Adipocyte (in vitro differentiated cells): Measurements from ENCODE around the gene CFHR3.
"Not testable (repeated sequence)": the region's sequence is repeated elsewhere in the genome, so short reads cannot be mapped to it uniquely, and the experiment has no call there.

Source experiments
- DNase-seq: peaks from one replicate; pipeline ENCODE4 v3.0.0-alpha.2; 2015; ENCODE audit warnings: low read depth
- H3K27me3 ChIP-seq: replicated peaks from 2 replicates; pipeline ENCODE4 v1.7.0; 2013; ENCODE audit warnings: mild to moderate bottlenecking, low read length, moderate library complexity; ENCODE audit not compliant: control insufficient read depth, insufficient read depth
- H3K36me3 ChIP-seq: 2 replicates; pipeline ENCODE4 v1.7.0; 2013; ENCODE audit warnings: low read length, mild to moderate bottlenecking, moderate library complexity; ENCODE audit not compliant: control insufficient read depth, insufficient read depth, severe bottlenecking
- H3K4me1 ChIP-seq: 2 replicates; pipeline ENCODE4 v1.7.0; 2013; ENCODE audit warnings: mild to moderate bottlenecking, low read length, moderate library complexity; ENCODE audit not compliant: control insufficient read depth, insufficient read depth
- H3K4me3 ChIP-seq: 2 replicates; pipeline ENCODE4 v1.7.0; 2013; ENCODE audit warnings: mild to moderate bottlenecking, low read length, moderate library complexity
- H3K9ac ChIP-seq: 2 replicates; pipeline ENCODE4 v1.7.0; 2013; ENCODE audit warnings: mild to moderate bottlenecking, low read length, moderate library complexity
- H3K9me3 ChIP-seq: 2 replicates; pipeline ENCODE4 v1.7.0; 2013; ENCODE audit warnings: mild to moderate bottlenecking, low read length, moderate library complexity; ENCODE audit not compliant: control insufficient read depth

CFHR3 gene

GRCh38 chr1:196774603-196775002 is at the start of gene CFHR3:
Gene CFHR3 (plus strand): TSS chr1:196774840. CDS start chr1:196774887, 47 bp downstream.
- DNase-seq: no peak
- Histone ChIP-seq H3K9me3 (no peaks in the 10 kb centered on the region), H3K27me3 (no peaks in the 10 kb centered on the region), H3K9ac (no peak within 1 kb of the TSS), H3K4me3 (no peak within 1 kb of the TSS), H3K36me3 (no peaks in the 10 kb centered on the region), H3K4me1 (no peaks in the 10 kb centered on the region)

- Histone ChIP-seq H3K36me3 (peaks cover 32% of the 10 kb centered on the region), H3K4me1 (no peaks in the 10 kb centered on the region), H3K9ac (no peak overlapping the region), H3K27me3 (no peaks in the 10 kb centered on the region), H3K4me3 (no peak overlapping the region), H3K9me3 (no peaks in the 10 kb centered on the region)
- no peak for DNase-seq
Measured at GRCh38 chr1:196732526-196732925, 42.1 kb upstream of the CFHR3 start.

- H3K27me3 ChIP-seq: no peaks in the 10 kb centered on the region
- H3K9me3 ChIP-seq: peaks cover 4% of the 10 kb centered on the region
- DNase-seq: no peak
- H3K4me3 ChIP-seq: no peak overlapping the region
- no peaks in the 10 kb centered on the region for H3K4me1 ChIP-seq
- peaks cover 31% of the 10 kb centered on the region for H3K36me3 ChIP-seq
- no peak overlapping the region for H3K9ac ChIP-seq
Measured at GRCh38 chr1:196733091-196733970, 41.3 kb upstream of the CFHR3 start.

- no peak overlapping the region for H3K4me3 ChIP-seq
- peaks cover 10% of the 10 kb centered on the region for H3K9me3 ChIP-seq
- no peak for DNase-seq
- no peaks in the 10 kb centered on the region for H3K4me1 ChIP-seq
- no peaks in the 10 kb centered on the region for H3K27me3 ChIP-seq
- peaks cover 33% of the 10 kb centered on the region for H3K36me3 ChIP-seq
- H3K9ac ChIP-seq: no peak overlapping the region
Measured at GRCh38 chr1:196734006-196734405, 40.6 kb upstream of the CFHR3 start.

GRCh38 chr1:196734460-196734859 is 40.2 kb upstream of the CFHR3 start:
- H3K27me3 ChIP-seq: no peaks in the 10 kb centered on the region
- no peaks in the 10 kb centered on the region for H3K4me1 ChIP-seq
- no peak overlapping the region for H3K9ac ChIP-seq

GRCh38 chr1:196738730-196739129 is 35.9 kb upstream of the CFHR3 start:
- no peaks in the 10 kb centered on the region for H3K4me1 ChIP-seq
- H3K4me3 ChIP-seq: no peak overlapping the region
- H3K27me3 ChIP-seq: no peaks in the 10 kb centered on the region
- DNase-seq: no peak
- H3K36me3 ChIP-seq: peaks cover 52% of the 10 kb centered on the region
- no peak overlapping the region for H3K9ac ChIP-seq
- peaks cover 12% of the 10 kb centered on the region for H3K9me3 ChIP-seq

More at GRCh38 chr1:196734460-196734859, 40.2 kb upstream of the CFHR3 start:
- H3K4me3 ChIP-seq: no peak overlapping the region
- no peak for DNase-seq
- peaks cover 34% of the 10 kb centered on the region for H3K36me3 ChIP-seq
- H3K9me3 ChIP-seq: peaks cover 10% of the 10 kb centered on the region

GRCh38 chr1:196743244-196743643 is 31.4 kb upstream of the CFHR3 start:
- not testable (repeated sequence) for H3K4me3 ChIP-seq, H3K27me3 ChIP-seq, H3K4me1 ChIP-seq, H3K9ac ChIP-seq, H3K9me3 ChIP-seq
- peaks cover 43% of the 10 kb centered on the region for H3K36me3 ChIP-seq
- DNase-seq: peak; percentile 58

- H3K9me3 ChIP-seq, H3K27me3 ChIP-seq, H3K4me1 ChIP-seq, DNase-seq, H3K36me3 ChIP-seq, H3K9ac ChIP-seq, H3K4me3 ChIP-seq: not testable (repeated sequence)
Measured at GRCh38 chr1:196765019-196765740, 9.5 kb upstream of the CFHR3 start.

GRCh38 chr1:196769823-196770222 is 4.8 kb upstream of the CFHR3 start:
- not testable (repeated sequence) for H3K27me3 ChIP-seq, H3K9ac ChIP-seq, H3K36me3 ChIP-seq, H3K9me3 ChIP-seq, H3K4me3 ChIP-seq, DNase-seq, H3K4me1 ChIP-seq

- no peaks in the 10 kb centered on the region for H3K4me1 ChIP-seq
- no peak overlapping the region for H3K9ac ChIP-seq
- no peak for DNase-seq
- no peak overlapping the region for H3K4me3 ChIP-seq
- H3K36me3 ChIP-seq: no peaks in the 10 kb centered on the region
- H3K27me3 ChIP-seq: no peaks in the 10 kb centered on the region
- H3K9me3 ChIP-seq: no peaks in the 10 kb centered on the region
Measured at GRCh38 chr1:196773713-196774112, 927 bp upstream of the CFHR3 start.

GRCh38 chr1:196774175-196774574 is 465 bp upstream of the CFHR3 start:
- no peak overlapping the region for H3K4me3 ChIP-seq
- no peak for DNase-seq
- H3K9me3 ChIP-seq: no peaks in the 10 kb centered on the region
- H3K9ac ChIP-seq: no peak overlapping the region
- H3K36me3 ChIP-seq: no peaks in the 10 kb centered on the region
- no peaks in the 10 kb centered on the region for H3K4me1 ChIP-seq
- H3K27me3 ChIP-seq: no peaks in the 10 kb centered on the region
